Esophagus squamous epithelium (tissue), 4 donors: ENCODE results near the gene RBFA.

Experiments used
- CTCF ChIP-seq, 6 experiments: fragments of 450-650 bp in 4 of 6; fragments of 200-600 bp in 2 of 6; sonication (generic) in 2 of 6; IDR thresholded peaks; one replicate each; pipeline ENCODE4 v1.5.1; 2016 to 2019; ENCODE audit warnings: antibody characterized with exemption in 6 of 6, mild to moderate bottlenecking in 4 of 6, moderate library complexity in 4 of 6
- POLR2A ChIP-seq, 4 donors: fragments of 450-650 bp; IDR thresholded peaks; one replicate each; pipeline ENCODE4 v1.6.1; 2017; ENCODE audit warnings: antibody characterized with exemption in 4 of 4, mild to moderate bottlenecking in 4 of 4, moderate library complexity in 3 of 4

GRCh38 chr18:80000877-80001276 lies 33.4 kb upstream of the RBFA start:
- TF ChIP-seq CTCF (IDR thresholded peaks at IDR 0.05) (no peak), POLR2A (IDR thresholded peaks at IDR 0.05) (no peak)
